ENCODE results near the gene ACCS.

The ACCS gene

DNA sequence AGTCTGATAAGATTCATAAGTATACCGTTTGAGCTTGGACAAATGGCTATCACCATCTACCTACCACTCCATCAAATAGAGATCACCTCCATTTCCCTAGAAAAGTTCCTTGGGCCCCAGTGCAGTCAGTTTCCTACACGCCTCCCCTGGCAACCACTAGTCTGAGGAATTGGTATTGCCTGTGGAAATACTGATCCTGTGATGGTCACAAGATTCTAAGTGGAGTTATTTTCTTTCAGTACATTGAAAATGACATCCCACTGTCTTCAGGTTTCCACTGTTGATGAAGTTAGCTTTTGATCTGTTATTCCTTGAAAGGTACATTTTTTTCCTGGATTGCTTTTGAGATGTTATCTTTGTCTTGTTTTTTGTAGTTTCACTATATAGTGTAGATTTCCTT is 22.9 kb upstream of the ACCS start:
- no peak for DNase-seq

DNA sequence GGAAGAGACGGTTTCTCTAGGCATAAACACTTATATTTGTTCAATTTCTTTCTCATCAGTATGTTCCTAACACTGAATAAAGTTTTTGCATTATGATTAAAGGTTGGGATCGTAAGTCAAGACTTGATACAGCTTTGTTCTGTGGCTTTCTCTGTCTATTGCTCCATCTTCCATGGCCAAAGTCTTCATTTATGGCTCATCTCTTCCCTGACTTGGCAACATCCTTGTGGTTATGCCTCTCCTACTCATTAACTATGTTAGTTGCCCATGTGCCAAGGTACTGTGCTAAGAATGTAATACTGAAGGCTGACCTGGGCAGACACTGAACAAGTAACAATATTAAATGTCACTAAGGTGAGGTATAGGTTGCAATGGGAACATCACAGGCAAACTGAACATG is 19.9 kb upstream of the ACCS start:
- DNase-seq, result no peak

DNA sequence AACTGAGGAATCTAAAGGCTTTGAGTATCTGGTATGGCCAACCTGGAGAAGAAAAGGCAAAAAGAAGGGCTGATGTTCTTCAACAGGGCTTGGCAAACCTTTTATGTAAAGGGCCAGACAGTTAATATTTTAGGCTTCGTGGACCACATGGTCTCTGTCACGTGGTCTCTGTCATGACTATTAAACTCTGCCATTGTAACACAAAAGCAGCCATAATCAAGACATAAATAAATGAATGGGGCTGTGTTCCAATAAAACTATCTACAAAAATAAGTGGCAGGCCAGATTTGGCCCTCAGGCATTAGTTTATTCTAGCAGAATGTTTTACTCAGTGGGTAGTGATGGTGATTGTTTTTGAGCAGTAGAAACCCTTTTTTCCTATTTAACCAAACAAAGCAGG is 18.8 kb upstream of the ACCS start:
- no peak for DNase-seq

DNA sequence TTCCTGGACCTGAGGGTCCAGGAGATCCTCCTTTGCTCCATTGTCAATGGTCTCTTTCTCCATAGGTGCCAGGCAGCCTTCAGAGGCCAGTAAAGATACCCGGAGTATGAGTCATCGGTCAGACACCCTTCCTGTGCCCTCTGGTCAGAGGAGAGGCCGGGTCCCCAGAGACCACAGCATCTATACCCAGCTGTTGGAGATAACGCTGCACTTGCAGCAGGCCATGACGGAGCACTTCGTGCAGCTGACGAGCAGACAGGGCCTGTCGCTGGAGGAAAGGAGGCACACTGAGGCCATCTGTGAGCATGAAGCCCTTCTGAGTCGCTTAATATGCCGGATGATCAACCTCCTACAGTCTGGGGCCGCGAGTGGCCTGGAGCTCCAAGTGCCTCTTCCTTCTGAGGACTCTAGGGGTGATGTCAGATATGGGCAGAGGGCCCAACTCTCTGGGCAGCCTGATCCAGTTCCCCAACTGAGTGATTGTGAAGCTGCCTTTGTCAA is 18.1 kb upstream of the ACCS start, which contains the start of gene ACCSL:
TSS of gene ACCSL (plus strand) at position 51 of the 501 bp plus-strand sequence. CDS start at position 107, 56 bp downstream.
- DNase-seq, result no peak

DNA sequence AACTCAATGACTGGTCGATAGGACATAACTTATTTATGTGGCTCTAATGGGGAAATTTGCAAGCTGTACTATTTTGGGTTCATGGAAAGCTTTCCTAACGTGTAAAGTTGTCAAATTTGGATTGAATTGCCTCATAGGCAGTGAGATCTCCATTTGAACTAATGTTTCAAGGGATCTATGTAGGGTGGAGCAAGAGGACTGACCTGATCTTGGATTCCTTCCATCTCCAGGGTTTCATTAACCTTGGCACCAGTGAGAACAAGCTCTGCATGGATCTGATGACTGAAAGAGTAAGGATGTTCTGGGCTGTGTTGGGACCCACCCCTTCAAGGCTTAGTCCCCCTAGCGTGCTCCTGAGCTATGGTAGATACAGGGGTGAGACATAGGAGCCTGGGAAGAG is 16.2 kb upstream of the ACCS start:
- DNase-seq, result no peak

DNA sequence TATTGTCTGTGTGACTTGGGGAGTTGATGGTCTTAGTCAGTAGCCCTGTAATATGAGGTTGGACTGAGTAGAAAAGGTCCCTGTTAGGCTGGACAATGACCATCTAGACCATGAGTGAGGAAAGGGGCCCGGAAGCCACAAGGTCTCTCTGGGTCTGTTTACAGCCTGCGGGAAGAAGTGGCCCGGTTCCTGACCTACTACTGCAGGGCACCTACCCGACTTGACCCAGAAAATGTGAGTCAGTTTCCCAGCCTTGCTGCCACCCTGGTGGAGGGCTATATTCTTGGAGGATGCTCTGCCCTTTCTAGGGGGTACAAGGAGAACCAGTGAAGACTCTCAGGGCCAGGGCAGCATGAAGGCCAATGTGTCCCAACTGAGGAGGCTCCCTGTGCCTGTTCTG is 14.9 kb upstream of the ACCS start:
- DNase-seq, result no peak

DNA sequence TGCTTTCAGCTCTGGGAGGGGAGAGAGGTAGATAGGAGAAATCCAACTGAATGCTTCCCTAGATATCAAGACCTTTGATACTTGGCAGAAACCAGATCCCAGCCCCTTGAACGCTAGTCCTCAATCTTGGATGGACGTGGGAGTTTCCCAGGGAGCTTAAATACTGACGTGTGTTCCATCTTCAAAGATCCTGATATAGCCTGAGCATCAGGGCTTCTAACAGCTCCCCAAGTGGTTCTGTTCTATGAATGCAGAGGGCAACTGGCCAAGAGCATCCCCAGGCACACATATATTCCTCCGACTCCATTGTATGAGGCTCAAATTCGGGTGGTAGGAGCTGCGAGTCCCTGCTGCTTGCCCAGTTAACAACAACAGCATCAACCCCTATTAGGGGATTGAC is 8.7 kb upstream of the ACCS start:
- no peak for DNase-seq

DNA sequence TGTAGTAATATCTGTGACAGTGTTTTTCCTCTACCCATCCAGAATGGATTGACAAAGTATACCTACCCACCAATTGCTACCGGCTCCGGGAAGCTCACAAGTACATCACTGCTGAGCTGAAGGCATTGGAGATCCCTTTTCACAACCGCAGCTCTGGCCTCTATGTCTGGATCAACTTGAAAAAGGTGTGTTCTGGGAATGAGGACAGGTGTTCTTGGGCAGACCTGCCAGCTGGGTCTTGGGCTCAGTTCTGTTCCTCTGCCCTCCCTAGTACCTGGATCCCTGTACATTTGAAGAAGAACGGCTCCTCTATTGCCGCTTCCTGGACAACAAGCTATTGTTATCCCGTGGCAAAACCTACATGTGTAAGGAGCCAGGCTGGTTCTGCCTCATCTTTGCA is 7.8 kb upstream of the ACCS start:
- no peak for DNase-seq

DNA sequence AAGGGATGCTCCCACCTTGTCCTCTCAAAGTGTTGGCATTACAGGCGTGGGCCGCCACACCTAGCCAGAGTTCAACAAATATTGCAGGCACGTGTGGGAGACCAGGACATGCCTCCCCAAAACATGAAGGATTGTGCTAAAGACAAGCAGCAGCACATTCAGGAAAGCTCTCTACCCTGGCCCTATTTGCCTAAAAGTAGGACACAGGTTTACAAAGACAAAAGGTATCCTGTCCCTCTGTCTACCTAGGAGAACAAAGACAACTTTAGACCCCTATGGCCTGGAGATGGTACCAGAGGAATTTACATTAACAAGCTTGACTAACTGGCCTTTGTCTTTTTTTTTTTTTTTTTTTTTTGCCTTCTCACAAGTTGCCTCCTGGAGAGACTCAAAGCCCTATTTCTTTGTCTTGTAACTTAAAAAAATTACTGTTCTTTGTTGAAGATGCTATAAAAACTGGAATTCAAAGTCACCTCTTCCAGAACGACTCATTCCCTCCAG is 859 bp upstream of the ACCS start:
- no peak for DNase-seq

DNA sequence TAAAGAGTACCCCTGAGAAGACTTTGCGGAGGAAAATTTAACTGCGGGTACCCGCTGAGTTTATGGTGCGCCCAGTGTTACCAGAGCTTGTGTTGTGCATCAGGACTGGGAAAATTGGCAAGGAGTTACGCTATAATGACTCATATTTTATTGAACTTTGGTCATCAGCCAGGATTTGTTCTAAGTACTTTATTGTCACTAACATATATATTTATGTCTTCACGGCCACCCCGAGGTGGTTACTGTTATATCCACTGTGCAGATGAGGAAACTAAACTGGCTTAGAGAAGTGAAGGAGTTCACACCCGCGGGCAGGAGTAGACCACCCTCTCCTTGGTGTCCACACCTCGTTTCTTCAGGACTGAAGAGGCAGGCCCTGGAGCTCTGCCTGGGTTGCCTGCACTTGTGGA is 667 bp downstream of the ACCS start:
- DNase-seq, result no peak

DNA sequence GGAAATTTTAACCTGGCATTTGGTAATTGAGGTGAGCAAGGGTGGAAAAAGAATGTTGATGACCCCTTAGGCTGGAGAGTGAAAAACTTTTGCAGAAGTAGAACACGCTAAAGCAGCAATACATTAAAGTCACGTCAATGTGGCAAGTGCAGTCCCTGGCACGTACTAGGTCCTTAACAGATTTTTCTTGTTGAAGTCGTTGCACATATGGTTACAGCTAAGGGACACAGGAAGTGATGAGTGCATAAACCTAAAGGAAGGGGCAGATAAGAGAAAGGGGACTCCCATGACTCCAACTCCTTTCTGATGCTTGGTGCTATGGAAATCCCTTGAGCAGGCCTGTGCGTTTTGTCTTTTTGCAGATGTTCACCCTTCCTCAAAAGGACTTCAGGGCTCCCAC is 1.2 kb downstream of the ACCS start:
- no peak for DNase-seq

DNA sequence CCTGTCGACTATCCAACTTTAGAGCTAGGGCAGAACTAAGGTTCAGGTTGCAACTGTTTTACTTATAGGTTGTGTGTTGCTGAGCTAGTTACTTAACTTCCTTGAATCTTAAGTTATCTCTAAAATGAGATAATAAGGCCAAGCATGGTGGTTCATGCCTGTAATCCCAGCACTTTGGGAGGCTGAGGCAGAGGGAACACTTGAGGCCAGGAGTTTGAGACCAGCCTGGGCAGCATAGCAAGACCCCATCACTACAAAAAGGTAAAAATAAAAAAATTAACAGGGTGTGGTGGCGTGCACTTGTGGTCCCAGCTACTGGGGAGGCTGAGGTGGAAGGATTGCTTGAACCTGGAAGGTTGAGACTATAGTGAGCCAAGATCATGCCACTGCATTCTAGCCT is 2.1 kb downstream of the ACCS start:
- no peak for DNase-seq

DNA sequence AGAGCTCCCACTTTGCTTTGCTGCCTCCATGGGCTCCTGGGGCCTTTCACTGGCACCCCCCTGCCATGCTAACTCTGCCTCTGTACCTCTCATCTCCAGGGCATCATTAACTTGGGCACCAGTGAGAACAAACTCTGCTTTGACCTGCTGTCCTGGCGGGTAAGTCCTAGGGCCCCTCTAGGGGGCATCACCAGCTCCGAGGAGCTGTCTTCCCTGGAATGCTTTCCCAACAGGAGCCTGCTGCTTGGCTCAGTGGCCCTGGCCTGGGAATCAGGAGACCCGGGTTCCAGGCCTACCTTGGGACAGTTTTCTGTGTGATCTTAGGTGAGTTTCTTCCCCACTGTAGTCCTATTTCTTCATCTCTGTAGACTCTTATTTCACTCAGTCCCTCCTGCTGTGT is 5.1 kb downstream of the ACCS start:
- no peak for DNase-seq

DNA sequence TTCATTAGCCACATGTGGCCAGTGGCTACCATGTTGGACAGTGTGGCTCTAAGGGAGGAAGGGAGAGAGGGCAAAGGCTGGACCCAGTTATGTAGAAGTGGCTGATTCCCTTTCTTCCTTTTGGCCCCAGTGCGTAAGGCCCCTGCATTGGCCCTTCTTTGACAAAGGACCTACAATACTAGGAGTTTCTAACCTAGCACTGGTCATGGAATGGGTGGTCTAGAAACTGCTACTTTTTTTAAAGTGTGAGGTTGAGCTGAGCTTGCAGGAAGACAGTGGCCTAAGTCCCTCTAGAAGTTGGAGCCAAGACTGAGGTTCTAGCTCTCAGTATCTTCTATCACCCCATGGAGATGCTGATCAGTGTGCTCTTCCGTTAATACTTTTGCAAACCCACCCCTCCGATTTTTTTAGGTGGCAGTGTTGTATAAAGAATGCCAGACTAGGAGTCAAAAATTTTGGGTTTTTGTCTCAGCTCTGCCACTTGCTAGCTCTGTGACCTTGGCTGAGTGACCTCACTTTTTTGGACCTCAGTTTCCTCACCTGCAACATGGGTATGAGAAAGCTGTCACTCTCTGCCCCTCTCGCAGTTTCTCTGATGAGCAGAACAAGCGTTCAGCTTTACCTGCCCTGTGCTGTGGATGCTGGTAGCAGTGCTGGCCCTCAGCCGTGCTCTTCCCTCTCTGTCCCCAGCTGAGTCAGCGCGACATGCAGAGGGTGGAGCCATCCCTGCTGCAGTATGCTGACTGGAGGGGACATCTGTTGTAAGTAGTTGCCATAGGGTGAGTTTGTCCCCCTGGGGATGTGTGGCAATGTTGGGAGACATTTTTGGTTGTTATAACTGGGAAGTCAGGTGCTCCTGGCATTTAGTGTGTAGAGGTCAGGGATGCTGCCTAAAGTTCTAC is 6.9 kb downstream of the ACCS start:
- no peak for DNase-seq

DNA sequence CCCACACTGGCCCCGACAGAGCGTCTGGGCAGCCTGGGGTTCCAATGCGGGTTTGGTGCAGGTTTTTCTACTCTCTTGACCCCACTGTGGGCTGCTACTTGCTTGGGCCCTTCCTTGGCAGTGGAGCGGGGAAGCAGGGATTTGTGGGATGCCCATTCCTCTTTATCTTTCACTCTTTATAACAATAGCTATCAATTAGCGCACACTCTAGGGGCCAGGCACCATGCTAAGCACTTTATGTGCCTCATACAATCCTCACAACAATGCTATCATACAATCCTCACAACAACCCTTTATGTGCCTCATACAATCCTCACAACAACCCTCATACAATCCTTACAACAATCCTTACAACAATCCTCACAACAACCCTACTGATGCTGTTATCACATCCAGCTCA is 12.7 kb downstream of the ACCS start:
- DNase-seq, result no peak

DNA sequence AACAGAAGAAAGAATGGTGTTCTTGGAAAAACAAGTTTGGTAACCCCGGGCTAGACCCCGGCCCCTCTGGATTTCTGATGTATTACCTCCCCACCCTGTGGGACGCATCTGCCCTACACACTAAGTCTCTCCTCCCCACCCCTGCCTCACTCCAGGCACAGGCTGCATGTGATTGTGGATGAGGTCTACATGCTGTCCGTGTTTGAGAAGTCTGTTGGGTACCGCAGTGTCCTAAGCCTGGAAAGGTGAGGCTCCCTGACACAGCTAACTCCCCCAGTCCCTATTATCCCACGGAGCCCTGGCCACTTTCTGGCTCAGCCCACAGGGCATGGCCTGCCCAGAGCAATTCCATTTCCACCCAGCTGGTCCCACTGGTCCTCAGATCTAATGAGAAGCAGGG is 13.3 kb downstream of the ACCS start:
- DNase-seq, result no peak

DNA sequence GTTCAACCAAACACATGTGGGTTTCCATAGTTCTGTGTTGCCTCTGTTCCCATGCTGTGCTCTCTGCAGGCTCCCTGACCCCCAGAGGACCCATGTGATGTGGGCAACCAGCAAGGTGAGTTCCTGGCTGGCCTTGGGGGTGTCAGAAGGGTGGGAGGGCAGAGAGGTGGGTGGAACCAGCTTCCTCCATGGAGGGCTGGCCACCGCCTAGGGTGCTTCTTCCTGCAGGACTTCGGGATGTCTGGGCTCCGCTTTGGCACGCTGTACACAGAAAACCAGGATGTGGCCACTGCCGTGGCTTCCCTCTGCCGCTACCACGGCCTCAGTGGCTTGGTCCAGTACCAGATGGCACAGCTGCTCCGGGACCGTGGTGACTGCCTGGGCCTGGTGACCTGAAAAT is 14.9 kb downstream of the ACCS start:
- DNase-seq, result no peak

DNA sequence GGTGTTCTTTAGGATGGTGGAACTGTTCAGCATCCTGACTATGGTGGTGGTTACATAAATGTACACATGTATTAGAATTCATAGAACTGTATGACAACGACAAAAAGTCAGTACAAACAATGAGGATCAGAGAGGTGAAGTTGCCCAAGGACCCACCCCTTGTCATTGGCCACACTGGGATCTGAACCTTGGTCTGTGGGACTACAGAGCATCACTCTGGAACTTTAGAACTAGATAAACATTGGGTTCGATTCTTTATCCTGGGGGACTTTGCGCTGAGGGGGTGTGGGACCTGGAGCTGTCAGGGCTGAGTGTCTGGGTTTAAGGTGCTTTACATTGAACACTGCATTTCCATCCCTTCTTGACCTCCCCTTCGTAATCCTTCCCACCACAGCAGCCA is 16.6 kb downstream of the ACCS start:
- no peak for DNase-seq

DNA sequence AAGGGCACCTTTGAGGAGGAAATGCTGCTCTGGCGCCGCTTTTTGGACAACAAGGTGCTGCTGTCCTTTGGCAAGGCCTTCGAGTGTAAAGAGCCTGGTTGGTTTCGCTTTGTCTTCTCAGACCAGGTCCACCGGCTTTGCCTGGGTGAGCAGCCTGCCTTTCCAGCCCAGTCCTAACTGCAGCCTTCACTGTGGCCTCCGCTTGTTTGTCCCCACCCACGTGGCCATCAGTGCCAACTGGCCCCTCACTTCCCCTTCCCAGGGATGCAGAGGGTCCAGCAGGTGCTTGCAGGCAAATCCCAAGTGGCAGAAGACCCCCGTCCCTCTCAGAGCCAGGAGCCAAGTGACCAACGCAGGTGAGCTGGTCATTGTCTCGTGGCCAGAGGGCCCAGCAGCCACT is 17.4 kb downstream of the ACCS start:
- DNase-seq, result no peak

DNA sequence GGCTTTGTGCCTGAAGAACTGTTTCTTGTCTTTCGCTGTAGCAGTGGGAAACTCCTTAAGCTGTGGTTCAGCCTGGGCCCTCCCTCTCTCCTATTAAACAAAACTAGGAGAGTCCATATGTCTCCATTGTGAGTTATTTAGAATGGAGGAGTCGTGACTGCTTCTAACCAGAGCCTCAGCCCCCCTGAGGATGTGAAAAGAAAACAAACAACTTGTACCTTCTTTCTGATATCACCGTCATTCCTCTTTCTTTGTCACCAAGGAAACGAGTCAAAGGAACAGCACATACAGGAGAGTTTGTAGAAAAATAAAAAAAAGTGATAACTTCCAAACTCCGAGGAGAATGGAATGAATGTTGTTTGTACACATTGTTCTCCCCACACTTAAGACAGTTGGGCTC is 17.8 kb downstream of the ACCS start:
- no peak for DNase-seq

DNA sequence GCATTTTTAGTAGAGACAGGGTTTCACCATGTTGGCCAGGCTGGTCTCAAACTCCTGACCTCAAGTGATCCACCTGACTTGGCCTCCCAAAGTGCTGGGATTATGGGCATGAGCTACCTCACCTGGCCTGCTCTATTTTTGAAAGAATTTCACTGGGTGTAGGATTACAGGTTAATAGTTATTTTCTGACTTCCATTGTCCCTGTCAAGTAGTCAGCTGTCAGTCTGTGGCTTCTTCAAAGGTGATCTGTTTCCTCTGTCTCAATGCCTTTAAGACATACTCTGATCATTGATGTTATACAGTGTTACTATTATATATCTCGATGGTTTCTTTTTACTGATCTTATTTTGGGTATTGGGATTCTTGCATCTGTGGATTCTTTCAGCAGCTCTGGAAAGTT is 19.3 kb downstream of the ACCS start:
- DNase-seq, result no peak

DNA sequence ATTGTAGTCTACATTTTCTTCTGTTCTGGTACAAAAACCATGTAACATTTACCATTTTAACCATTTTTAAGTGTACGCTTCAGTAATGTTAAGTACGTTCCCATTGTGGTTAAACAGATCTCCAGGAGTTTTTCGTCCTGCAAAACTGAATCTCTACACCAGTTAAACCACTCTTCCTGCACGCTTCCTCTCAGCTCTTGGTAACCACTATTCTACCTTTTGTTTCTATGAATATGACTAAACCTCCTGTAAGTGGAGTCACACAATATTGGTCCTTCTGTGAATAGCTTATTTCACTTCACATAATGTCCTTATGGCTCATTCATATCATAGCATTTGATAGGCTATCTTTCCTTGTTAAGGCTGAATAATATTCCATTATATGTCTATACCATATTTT is 22.3 kb downstream of the ACCS start:
- DNase-seq, result no peak

DNA sequence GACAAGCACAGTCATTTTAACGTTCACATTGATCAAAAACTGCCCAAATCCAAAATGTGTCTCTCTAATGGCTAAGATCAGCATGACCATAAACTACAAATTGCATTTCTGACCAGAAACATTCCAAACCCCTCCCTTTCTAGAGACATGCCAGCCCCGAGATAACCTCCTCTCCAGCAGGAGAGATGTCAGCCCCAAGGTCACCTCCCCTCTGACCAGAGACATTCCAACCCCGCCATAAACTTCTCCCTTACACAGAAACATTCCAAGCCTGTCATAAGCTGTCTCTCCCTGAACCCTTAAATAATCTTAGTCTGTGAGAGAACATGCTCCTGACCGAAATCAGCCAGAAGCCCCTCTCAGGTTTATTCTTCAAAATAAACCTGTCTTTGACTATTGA is 22.8 kb downstream of the ACCS start:
- no peak for DNase-seq

DNA sequence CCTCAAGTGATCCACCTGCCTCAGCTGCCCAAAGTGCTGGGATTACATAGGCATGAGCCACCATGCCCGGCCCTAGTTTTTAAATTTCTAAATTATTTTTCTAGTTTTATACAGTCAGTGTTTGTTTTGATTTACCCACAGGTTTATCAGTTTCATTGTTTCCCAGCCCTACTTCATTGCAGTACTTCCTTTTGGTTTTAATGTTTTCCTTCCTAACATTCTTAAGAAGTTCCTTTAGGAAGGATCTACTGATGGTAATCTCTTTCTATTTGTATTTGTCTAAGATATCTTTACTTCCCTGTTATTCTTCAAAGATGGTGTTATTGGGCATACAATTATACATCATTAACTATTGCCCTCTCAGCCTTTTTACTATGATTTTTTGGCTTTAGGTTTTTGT is 24.5 kb downstream of the ACCS start:
- DNase-seq, result no peak

All from right hindlimb (tissue), 1 donor.